ENCODE measurements around the gene ANAPC2.
A peak's percentile ranks its signal among the peaks of the same experiment; 100 is the strongest.

ANAPC2 gene

DNA sequence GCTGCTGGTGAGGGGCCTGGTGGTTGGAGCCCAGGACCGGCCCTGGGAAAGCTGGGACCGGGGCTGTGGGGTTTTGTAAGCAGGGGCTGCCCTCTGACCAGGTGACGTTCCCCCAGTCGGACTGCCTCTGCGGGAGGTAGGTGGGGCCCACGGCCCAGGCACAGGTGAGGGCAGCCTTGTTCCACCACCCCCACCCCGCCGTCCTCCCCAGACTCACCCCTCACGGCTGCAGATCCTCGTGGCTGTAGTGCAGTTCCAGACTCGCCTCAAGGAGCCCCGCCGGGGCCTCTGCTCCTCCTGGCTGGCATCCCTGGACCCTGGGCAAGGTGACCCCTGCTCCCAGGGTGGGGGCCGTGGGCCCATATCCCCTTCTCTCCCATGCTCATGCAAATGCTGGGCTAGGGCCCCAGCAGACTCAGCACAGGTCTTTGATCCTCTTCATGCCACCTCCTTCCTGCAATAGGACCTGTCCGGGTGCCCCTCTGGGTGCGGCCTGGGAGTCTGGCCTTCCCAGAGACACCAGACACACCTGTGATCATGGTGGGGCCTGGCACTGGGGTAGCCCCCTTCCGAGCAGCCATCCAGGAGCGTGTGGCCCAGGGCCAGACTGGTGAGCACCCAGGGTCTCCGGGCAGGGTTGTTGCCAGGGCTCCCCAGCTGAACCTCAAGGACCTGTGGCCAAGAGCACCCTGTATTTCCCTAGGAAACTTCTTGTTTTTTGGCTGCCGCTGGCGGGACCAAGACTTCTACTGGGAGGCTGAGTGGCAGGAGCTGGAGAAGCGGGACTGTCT lies 27.0 kb upstream of the ANAPC2 start:
- no peak for DNase-seq (ENCODE audit: low read depth in 4 of 4, low spot score in 1 of 4)

DNA sequence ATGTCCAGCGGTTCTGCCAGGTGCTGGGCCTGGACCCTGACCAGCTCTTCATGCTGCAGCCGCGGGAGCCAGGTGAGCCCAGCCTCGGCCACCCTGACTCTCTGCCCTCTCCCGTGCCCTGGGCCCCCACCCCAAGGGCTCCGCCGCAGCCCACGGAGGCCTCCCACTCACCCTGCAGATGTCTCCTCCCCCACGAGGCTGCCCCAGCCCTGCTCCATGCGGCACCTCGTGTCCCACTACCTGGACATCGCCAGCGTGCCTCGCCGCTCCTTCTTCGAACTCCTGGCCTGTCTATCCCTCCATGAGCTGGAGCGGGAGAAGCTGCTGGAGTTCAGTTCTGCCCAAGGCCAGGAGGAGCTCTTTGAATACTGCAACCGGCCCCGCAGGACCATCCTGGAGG lies 26.3 kb upstream of the ANAPC2 start:
- DNase-seq (ENCODE audit: low read depth in 4 of 4, low spot score in 1 of 4): no peak

DNA sequence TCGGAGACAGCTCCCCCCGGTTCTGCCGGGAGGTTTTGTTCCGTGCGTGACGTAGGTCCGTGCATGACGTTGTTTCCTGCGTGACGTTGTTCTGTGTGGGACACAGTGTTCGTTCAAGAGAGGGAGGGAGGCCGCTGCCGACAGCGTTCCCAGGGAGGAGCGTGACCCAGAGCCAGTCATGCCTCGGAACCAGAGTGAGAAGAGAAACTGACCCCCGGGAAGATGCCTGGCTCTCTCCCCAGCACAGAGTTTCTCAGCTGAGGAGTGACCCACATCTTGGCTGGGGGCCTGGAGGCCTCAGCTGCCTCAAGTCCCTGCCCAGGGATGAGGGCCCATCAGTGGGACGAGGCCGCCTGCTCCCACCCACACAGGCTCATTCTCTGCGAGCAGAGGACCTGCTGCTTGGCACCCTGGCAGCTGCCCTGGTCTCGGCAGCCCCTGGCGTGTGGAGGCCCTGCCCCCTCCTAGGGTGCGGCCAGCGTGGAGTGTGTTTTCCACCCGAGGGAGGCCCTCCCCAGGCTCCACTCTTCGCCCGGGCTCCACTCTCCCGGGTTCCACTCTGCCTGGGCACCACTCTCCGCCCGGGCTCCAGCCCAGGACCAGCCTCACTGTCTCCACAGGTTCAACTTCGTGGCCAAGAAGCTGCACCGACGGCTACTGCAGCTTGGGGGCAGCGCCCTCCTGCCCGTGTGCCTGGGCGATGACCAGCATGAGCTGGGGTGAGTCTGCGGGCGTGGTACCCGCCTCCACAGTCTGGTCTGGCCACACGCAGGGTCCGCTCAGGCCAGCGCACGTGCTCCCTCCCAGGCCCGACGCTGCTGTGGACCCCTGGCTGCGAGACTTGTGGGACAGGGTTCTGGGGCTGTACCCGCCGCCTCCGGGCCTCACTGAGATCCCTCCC lies 25.1 kb upstream of the ANAPC2 start:
- no peak for DNase-seq (ENCODE audit: low read depth in 4 of 4, low spot score in 1 of 4)

DNA sequence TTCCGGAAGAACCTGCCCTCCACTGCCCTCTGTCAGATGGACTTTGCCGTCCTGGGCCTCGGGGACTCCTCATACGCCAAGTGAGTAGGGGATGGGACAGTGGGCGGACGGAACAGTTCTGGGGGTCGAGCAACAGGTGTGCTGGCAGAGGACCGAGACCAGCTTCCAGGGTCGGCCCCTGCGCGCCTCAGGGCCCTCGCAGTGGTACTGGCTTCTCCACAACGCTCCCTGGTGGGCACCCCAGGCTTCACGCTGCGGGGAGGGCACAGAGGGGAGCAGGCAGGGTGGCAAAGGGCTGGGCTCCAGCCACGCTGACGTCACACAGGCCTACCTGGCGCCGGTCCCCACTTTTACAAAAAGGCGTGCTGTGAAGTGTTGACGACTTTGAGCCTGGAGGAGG lies 24.2 kb upstream of the ANAPC2 start:
- DNase-seq (ENCODE audit: low read depth in 4 of 4, low spot score in 1 of 4): no peak

DNA sequence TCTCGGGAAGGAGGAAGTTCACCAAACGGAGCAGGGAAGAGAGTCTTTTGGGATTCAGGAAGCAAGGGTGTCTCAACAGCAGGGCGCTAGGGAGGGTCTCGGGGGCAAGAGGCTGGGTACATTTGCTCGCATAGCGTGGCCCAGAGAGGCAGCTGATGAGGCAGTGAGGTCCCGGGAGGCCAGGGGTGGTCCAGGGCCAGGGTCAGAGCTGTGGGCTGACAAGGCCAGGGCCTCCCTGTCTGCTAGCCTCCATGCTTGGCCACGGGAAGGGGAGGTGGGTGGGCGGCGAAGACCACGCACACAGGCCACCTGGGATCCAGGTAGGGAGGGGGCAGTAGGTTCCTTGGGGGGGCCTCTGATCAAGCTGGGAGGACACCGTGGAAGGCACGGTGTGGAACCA lies 23.2 kb upstream of the ANAPC2 start:
- DNase-seq (ENCODE audit: low read depth in 4 of 4, low spot score in 1 of 4): no peak

DNA sequence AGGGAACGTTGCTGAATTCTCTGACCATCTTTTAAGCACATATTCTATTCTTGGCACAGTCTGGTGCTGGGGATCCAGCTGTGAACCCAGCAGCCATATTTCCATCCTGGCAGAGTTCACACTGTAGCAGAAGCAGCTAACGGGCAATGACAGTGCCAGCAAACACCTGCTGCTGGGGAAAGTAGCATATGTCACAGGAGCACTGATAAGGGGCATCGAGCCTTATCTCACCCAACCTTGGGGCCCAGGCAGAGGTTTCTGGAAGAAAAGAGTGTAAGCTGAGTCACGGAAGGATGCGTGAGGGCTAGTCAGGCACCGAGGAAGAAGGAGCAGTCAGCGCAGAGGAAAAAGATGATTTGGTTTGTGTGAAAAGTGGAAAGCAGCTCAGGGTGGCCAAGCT lies 18.2 kb upstream of the ANAPC2 start:
- no peak for DNase-seq (ENCODE audit: low read depth in 4 of 4, low spot score in 1 of 4)

DNA sequence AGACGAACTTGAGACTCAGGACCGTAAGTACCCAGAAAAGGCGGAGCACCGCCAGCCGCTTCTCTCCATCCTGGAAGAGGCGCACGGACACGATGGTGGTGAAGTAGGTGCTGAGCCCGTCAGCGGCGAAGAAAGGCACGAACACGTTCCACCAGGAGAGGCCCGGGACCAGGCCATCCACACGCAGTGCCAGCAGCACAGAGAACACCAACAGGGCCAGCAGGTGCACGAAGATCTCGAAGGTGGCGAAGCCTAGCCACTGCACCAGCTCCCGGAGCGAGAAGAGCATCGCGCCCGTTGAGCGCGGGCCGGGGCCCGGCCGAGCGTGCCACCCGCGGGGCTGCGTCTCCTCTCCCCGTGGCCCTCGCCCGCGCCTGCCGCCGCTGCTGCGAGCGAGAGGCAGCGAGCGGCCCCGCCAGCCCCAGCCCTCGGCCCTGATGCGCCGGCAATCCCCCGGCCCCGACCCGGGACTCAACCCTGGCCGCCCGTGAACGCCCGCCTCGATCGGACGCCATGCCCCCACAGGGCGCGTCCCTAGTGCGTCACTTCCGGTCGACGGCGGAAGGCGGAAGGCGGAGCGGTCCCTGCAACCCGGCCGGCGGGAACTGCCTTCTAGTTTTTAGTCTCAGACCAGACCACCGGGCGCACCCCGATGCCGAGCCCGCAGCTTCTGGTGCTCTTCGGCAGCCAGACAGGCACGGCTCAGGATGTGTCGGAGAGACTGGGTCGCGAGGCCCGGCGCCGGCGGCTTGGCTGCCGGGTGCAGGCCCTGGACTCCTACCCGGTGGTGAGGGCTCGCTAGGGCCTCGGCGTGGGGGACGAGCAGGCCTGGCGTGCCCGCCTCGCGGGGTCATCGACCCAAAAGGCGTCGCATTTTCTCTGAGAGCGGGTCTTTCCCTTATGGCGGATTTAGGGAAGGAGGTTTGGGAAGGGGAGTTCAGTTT lies 17.0 kb upstream of the ANAPC2 start, which contains the start of the genes NDOR1 and TMEM203:
TSS of gene NDOR1 (plus strand) at position 575 of the 944 bp plus-strand sequence. CDS start at position 653, 78 bp downstream.
TSS of gene TMEM203 (minus strand) at position 523 of the 944 bp plus-strand sequence. CDS start at position 289, 234 bp downstream.
- peak; percentile 90 to 97 (median 94) for DNase-seq (ENCODE audit: low read depth in 4 of 4, low spot score in 1 of 4)

DNA sequence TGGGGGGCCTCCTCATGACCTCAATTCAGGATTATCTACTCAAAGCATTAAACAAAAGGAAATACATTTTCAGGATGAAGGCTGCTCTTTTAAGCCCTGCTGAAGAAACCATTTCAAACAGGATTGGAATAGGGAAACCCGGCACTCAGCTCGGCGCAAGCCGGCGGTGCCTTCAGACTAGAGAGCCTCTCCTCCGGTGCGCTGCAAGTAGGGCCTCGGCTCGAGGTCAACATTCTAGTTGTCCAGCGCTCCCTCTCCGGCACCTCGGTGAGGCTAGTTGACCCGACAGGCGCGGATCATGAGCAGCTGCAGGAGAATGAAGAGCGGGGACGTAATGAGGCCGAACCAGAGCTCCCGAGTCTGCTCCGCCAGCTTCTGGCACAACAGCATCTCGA lies 16.4 kb upstream of the ANAPC2 start:
- no peak for DNase-seq (ENCODE audit: low read depth in 4 of 4, low spot score in 1 of 4)

DNA sequence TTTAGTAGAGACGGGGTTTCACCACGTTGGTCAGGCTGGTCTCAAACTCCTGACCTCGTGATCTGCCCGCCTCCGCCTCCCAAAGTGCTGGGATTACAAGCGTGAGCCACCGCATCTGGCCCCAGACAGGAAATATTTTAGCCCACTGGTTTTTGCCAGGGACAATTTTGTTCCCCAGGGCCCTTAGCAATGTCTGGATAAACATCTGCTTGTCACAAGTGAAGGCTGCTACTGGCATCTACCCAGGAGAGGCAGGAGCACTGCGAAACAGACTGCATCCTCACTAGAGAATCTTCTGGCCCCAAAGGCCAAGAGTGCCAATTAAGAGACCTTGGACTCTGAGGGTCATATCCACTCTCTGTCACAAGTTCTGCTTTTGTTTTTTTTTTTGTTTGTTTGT lies 14.6 kb upstream of the ANAPC2 start:
- no peak for DNase-seq (ENCODE audit: low read depth in 4 of 4, low spot score in 1 of 4)

DNA sequence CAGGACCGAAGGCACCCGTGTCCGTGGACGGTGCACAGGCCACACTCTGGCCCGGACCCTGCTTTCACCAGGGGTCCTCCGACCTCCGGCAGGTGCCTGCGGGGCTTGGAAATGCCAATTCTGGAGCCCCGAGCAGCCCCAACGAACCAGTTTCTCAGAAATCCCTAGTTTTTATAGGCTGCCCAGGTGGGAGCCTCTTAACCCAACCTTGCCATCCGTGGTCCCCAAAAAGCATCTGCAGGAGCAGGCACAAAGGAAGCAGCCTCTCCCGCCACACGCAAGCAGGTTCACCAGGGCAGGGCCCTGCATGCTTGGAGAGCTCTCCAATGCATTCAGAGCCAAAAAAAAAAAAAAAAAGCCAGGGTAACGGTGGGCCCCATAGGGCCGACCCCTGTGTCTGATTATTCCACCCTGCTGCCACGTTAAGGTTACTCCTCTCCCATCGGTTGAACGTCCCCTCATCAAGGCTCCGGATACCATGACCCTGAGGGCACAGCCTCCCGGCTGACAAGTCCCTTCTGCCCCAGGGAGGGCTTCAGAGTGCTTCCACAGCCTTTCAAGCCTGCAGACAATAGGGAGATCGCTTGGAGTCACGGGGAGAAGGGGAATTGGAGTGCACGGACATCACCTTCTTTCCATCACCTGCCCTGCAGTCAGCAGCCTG lies 13.0 kb upstream of the ANAPC2 start:
- DNase-seq (ENCODE audit: low read depth in 4 of 4, low spot score in 1 of 4): no peak

DNA sequence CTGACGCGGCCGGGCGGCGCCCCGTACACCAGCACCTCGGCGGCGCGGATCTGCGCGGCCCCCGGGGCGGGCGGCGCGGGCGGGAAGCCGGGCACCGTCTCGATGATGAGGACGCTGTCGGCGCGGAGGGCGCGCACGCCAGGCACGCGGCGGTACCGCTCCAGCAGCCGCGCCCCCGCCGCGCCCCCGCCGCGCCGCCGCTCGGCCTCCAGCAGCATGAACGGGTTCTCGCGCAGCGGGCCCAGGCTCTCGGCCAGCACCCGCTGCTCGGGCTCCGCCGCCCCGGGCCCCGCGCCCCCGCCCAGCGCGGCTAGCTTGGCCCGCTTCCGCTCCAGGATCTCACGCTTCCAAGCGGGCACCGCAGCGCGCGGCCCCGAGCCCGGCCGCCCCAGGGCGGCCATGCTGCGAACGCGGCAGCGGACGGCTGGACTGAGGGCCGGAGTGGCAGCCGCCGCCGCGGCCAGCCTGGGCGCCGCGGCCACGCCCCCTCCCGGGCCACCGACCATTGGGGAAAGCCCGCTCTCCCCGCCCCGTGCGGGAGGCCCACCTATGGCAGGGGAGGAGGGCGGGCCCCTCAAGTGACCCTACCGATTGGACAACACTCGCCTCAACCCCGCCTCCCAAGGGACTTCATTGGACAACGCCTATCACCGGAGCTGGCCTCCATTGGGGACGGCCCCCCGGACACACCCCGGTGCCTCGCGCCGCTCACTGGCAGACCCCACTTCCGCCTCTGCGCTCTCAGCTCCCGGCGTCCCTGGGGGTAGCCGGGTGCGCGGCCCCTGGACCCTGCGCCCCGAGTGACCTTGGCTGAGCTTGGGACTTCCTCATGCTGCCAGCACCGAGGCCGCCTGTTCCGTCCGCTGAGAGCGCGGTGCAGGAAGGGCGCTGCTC lies 12.2 kb upstream of the ANAPC2 start, which contains the start of gene TPRN:
TSS of gene TPRN (minus strand) at position 431 of the 894 bp plus-strand sequence. CDS start at position 401, 30 bp downstream.
- DNase-seq (ENCODE audit: low read depth in 4 of 4, low spot score in 1 of 4): peak; percentile 87 to 99 (median 97)

DNA sequence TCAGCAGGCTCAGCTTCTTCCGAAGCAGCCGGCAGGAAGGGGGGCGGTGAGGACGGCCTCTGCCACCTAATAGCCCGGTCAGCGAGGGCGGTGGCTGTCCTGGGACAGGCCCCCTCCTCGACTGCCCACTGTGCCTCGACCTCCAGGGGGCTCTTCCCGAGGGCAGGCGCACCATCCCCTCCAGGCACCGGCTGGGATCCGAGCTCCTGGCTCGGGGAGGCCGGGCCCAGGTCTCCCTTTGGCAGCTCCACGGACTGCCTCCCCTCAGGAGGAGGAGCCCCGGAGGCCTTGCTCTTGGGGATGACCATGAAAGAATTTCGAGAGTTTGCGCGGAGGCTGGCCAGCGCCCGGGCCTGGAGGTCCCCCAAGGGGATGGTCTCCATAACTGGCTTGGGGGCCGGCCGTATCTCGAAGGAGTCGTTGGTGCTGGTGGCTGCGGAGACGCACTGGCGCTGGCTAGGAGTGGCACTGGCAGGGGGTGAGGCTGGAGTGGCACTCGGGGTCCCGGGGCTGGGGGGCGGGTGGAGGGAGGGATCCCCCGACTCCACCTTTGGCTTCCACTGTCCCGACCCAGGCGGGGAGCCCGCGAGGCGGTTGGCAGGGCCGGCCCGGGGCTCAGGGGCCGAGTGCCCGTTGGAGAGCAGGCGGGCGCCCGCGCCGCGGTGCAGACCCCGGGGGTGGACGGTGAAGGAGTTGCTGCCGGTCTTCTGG lies 11.2 kb upstream of the ANAPC2 start:
- no peak for DNase-seq (ENCODE audit: low read depth in 4 of 4, low spot score in 1 of 4)

DNA sequence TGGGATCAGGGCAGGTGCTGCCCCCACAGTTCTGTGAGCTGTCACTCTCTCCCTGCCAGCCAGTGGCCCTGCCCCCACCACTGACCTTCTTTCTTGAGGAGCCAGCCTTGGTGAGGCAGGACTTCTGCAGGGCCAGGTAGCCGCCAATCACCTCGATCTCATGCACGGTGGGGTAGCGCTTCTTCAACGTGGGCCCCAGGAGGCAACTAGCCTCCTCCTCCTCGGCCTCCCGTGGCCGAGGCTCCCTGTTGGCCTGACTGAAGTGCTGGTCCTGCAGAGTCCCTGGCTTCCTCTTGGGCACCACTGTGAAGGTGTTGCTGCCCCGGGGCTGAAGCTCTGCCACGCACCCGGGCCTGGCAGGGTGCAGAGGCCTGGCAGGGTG lies 10.5 kb upstream of the ANAPC2 start:
- no peak for DNase-seq (ENCODE audit: low read depth in 4 of 4, low spot score in 1 of 4)

DNA sequence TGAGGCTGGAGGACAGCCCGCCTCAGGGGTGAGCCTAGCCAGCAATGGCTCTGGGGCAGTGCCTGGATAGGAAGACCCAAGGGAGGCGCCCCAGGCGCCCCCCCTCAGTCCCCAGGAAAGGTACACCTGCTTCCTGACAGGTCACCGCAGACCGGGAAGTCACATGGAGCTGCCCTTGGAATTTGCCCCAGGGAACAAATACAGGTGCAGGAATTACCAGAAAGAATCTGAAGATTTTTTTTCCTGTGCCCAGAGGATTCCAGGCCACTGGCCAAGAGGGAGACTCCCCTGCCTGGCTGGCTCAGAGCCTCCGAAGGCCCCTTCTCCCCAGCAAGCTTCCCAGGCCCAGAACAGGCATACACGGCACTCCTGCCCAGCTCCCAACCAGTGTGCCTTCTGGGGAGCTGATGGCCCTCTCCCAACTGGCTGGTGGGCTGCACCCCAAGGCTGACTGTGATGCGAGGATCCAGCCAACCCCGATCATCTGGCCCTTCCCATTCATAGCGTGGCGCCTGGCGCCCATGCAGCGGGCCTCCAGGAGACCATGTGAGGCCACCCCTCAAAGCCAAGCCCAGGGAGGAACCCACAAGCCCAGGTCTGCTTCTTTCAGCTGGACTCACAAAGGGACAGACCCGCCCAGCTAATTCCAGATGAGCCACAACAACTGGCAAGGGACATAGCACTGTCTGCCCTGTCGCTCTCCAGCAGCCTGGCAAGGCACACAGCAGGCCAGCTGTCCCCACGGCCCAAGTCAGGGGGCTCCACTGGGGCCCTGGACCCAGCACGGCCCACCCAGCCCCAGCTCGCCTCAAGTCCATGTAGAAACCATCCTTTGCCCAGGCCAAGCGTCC lies 9.9 kb upstream of the ANAPC2 start:
- no peak for DNase-seq (ENCODE audit: low read depth in 4 of 4, low spot score in 1 of 4)

DNA sequence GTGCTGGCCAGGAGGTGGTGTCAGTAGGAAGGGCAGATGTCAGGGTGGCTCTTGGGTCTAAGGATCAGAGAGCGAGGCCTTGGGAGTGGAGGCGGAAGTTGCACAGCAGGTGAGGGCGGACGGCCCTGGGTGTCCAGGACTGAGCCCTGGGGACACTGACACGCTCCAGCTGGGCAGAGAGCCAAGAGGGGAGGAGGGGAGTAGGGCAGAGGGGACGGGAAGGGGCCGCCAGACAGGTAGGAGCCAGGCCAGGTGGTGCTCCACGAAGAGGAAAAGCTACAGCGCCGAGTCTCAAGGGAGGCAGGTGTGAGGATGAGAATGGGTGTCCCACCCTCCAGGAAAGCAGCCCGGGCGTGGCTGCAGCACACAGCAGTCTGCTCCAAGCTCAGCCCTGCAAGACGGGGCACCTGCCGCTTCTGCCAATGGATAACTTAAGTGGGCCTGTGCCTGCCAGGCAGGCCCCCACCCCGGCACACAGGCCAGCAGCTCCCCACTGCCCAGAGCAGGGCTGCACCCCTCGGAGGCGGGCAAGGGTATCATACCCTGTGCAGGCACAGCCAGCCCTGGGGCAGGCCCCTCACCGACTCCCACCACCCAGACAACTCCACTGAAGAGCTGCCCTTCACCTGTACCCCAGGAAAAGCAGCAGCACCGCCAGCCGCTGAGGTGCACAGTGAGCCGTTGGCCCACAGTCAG lies 7.3 kb upstream of the ANAPC2 start:
- no peak for DNase-seq (ENCODE audit: low read depth in 4 of 4, low spot score in 1 of 4)

DNA sequence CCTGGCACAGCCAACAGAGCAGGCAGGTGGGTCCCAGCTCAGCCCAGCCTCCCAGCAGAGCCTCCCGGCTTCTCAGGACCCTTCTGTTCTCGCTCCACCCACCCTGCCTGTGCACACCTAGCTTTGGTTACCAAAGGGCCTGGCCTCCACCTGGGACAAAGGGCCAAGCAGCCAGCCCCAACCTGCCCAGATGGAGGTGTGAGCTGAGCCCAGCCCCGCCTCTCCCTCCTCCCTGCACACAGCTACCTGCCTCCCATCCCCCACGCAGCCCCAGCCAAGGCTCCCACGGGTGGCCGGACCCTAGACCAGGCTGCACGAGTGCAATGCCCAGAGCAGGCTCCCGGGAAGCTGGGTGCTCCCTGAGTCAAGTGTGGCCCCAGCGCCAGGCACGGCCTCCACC lies 6.5 kb upstream of the ANAPC2 start:
- DNase-seq (ENCODE audit: low read depth in 4 of 4, low spot score in 1 of 4): no peak

DNA sequence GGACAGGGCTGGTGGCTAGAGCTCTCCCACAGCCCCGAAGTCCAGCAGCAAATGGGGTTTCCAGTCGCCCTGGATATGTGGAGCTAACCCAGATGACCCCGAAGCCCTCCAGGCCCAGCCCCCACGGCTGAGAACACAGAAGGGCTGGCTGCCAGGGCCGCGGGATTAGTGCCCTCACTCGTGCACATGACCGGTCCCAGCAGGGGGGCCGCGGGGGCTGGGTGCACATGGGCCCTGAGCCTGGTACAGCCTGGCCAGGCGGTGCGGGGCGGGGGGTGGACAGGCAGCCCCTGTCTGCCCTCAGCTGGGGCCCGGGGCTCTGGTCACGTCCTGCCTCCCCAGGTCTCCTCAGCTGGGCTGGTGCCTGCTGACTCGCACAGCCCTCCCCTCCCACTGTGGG lies 6.0 kb upstream of the ANAPC2 start:
- no peak for DNase-seq (ENCODE audit: low read depth in 4 of 4, low spot score in 1 of 4)

Measured in stimulated activated CD4-positive, alpha-beta T cell treated with anti-CD3 and anti-CD28 coated beads, Interleukin-1b, Interleukin-23, amount 100 ng/mL, for 24 hours (primary cell).